ENCODE data around the gene RAB31. TPM values are rescaled to one million over a fixed set of nuclear protein-coding genes. Genes with fewer than 3 reads are reported as not detected.

RAB31 gene
- polyA plus RNA-seq, 1 donor, result 29.4 TPM

DNA sequence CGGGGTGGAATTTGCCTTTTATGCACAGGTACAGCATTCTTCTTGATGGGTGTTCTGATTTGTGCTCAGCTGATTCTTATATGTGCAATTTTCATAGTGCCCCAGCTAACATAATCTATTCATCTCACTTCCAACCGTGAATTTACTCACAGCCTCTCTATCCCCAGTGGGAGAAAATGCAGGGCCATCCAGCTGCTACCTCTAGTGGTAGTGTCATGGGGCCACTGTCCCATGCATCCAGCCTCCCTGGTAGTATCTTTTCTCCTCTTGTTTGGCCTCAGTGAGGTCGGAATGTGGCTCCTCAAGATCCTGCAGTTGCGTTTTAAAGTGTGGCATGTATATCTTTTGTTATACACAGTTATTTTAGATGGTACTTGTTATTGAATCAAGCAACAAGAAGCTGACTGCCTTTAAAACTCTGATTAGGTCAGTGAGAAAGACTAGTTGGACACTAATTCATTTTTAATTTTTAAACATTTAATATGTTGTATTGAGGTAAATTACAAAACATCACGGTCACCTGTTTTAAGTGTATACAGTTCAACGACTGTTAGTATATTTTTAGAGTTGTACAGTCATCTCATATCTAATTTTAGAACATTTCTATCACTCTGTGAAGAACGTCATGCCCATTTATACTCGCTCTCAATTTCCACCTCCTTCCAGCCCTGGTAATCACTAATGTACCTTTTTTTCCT is 109.8 kb downstream of the RAB31 start:
- no peak for DNase-seq

- DNase-seq, result no peak
Observed at GRCh38 chr18:9818423-9818734, 110.3 kb downstream of the RAB31 start.

DNA sequence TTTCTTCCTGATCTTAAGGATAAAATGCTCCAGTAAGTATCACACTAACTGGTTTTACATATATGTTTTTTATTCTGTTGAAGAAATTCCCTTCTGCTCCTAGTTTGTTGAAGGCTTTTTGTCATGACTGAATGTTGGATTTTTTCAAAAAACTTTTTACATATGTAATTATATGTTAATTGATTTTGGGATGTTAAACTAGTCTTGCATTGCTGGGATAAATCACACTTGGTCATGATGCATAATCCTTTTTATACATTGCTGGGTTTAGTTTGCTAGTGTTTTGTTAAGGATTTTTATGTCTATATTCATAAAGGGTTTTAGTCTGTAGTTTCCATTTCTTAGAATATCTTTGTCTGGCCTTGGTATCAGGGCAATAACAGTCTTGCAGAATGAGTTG is 112.0 kb downstream of the RAB31 start:
- DNase-seq, result no peak

DNA sequence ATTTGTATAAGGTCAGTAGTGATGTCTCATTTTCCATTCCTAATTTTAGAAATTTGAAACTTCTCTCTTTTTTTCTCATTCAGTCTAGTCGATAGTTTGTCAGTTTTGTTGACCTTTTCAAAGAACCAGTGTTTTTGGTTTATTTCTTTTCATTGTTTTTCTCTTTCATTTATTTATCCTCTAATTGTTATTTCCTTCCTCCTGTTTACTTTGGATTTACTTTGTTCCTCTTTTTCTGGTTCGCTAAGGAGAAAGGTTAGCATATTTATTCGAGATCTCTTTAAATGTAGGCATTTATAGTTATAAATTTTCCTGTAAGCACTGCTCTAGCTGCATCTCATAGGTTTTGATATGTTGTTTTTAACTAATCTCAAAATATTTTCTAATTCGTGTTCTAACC is 112.6 kb downstream of the RAB31 start:
- DNase-seq, result no peak

GRCh38 chr18:9822587-9823185 is 114.6 kb downstream of the RAB31 start:
- DNase-seq, result no peak

- no peak for DNase-seq
Observed at GRCh38 chr18:9823805-9824473, 115.8 kb downstream of the RAB31 start.

GRCh38 chr18:9824474-9824832 is 116.4 kb downstream of the RAB31 start:
- DNase-seq, result no peak

DNA sequence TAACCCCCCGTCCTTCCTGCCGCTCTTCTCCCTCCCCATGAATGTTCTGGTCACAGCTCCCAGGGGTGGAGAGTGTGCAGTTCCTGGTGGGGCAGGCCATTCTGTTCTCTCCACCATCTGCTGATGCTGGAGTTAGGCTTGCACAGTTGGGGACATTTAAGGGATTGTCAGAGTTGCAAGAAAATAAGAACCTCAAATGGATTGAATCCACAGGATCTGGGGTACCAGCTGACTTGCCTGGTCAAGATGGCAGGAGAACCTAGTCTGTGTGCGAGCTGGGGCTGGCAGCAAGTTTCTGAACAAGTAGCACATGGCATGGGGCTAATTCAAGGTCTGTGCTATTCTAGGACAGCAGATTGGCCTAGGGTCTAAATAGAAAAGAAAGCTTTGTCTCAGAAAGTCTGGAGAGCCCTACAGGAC is 116.9 kb downstream of the RAB31 start:
- DNase-seq, result no peak

DNA sequence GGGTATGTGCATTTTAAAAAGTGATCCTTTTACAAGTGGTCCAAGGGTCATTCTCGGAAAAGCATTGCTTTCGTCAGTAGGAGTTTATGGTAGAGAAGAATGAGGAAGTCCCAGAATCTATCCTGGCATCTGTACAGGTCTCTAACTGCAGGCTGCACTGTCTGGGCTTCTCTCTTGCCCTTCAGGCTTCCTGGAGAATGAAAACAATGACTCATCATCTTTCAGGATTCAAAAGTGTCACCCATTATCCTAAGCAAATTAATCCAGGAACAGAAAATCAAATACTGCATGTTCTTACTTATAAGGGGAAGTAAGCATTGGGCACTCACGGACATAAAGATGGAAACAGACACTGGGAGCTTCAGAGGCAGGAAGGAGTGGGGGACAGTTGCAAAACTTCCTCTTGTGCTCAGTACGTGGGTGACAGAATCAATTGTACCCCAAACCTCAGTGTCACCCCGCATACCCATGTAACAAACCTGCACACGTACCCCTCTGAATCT is 117.5 kb downstream of the RAB31 start:
- no peak for DNase-seq

- no peak for DNase-seq
Observed at GRCh38 chr18:9826685-9827084, 118.6 kb downstream of the RAB31 start.

DNA sequence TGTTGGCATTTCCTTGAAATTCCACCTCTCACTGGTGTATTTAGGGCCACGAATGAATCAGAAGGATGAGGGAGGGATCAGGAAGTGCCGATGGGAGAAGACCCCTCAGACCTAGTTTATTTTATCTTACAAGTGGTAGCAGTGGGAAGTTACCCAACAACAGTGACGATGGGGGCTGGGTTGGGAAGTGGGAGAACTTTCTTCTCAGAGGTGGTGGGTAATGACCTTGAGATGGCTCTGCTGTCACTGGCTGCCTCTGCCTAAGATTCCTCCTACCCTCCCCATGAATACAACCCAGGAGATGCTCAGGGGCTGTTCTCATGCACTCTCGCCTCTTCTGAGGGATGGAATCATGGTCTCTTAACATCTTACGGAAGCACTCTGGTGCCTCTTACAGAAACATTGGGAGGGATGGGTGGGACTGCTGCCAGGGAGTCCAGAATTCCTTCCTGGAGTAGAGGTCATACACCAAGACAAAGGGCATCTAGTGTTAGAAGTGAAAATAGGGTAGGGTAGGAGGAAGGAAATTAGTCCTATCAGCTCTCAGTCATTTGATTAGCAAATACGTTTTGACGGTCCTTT is 119.2 kb downstream of the RAB31 start:
- no peak for DNase-seq

DNA sequence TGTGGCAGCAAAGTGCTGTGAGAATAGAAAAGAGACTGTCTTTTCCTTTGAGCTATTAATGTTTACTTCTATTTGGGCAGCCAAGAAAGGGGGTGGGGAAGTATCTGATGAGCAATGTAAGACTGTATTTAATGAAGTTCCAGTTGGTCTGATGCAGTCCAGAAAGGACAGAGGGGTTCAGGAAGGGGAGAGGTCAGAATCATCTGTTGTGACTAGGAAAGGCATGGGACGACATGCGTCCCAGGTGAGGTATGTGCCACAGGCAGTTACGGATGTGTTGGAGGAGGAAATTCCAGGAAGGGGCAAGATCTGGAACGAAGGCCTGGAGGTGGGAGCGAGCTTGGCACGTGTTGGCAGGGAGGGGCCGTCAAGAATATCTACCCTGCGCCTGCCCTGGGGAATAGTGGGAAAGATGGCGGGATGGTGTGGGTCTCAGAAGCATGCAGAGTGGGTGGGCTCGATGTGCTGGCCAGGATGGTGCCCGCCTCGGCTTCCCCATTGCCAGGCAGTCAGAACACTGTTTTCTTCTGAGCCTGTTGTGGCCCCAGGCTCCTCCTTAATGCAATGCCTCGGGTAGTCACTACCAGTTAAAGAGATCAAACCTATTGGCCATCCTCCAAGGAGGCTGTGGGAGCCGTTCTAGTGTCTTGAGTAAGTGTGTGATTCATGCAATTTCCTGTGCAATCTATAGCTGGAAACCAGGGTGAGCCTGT is 119.8 kb downstream of the RAB31 start:
- DNase-seq, result no peak

DNA sequence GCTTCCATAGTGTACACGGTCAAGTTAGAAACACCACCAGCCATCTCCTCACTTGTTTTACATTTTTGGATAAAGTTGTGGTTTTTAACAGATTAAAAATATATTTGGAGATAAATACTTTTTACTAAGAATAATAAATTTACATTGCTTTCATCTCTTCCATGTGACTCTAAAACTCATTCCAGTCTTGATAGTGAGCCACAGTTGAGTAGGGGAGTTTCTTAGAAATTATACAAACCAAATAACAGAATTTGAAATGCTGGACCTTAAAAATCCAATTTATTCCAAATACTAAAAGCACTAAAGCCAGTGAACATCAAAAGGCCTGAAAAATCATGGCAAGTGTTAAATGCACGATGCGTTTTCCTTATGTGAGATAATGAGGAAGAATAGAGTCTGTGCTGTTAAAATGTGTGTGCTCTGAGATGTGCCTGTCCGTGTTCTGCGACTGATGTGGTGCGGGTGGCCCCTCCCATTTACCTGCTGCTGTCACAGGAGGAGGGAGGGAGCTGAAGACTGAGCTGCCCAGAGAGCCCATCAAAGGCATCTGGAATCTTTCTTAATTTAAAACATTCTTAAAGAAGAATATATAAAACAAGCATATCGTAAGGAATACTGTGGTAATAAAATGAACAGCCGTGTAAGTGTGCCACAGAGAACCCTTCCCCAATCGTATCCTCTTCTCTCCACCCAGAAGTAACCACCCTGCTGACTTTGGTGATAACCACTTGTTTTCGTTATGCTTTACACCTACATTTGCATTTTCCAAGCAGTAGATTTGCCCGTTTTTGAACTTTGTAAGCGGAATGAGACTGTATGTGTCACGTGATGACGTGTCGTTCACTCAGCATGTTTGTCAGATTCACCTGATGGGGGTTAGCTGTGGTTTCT is 120.7 kb downstream of the RAB31 start:
- DNase-seq, result no peak

DNA sequence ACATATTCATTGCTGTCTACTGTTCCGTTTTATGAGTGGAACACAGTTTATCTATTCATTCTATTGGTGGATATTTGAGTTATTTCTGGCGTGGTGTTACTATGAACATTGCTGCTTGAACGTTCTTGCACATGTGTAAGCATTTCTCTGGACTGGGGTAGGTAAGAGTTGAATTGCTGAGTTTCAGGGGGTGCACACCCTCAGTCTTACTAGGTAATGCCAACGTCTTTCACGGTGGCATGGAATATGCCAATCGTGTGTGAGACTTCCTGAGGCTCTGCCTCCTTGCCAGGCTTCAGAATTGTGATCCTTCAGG is 121.3 kb downstream of the RAB31 start:
- DNase-seq, result no peak

DNA sequence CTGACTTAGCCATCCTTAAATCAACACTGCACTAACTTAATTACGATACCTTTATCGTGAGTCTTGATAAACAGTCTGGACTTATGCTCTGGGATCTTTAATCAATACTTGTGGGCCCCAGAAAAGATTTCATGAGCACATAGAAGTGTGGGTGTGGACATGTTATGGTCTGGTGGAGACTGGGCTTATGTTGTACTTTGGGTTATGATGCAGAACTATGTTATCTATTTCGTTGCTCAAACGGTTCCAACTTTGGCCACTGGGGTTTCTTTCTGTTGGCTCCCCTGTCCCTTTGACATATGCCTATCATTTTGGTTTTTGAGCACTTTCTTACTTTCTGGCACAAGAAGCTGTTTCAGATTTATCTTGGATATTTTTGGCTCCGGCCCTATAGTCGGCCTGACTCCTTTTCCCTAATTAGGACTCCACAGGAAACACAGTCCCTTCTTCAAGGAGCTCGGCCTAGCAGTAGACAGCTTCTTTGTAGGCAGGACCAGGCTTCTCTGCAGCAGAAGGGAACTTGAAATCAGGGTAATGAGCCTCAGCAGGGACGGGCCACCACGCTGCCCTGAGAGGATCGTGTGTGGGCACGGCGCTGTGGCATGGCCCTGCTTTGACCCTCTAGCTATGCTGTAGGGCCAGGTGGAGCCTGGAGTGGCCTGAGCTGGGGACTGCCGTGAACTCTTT is 123.1 kb downstream of the RAB31 start:
- DNase-seq, result no peak

GRCh38 chr18:9831723-9832199 is 123.7 kb downstream of the RAB31 start:
- no peak for DNase-seq

DNA sequence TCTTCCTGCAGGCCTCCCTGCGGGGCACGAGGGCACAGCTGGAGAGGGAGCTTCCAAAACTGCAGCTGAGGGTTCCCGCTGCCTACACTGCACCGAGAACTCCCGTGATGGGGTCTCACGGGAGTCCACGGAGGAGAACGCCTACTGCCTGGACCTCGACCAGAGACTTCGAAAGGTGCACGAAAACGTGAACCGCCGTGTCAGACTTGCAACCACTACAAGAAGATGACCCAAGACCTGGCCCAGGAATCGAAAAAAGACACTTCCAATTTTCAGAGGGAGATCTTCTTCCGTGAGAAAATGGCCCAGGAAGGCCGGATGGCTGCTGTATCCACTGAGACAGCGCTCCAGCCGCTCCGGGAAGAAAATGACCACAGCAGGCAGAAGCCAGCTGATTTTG is 124.8 kb downstream of the RAB31 start:
- DNase-seq, result no peak

DNA sequence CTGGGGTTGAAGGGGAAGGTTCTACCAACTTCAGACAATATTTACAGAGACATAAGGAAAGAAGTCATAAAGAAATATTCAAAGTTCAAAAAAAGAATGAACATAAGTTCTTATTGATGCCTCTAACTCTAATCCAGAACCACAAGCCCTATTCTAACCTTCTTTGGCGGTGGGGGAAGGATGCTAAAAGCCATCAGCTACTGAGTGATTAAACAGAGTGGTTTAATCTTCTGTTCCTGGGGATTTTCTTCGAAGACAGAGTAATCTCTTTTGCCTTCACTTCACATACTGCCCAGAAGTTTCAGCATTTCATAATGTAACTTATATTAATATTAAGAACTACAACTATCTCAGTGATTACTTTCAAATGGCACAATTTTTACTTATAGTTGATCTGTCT is 126.5 kb downstream of the RAB31 start:
- no peak for DNase-seq

DNA sequence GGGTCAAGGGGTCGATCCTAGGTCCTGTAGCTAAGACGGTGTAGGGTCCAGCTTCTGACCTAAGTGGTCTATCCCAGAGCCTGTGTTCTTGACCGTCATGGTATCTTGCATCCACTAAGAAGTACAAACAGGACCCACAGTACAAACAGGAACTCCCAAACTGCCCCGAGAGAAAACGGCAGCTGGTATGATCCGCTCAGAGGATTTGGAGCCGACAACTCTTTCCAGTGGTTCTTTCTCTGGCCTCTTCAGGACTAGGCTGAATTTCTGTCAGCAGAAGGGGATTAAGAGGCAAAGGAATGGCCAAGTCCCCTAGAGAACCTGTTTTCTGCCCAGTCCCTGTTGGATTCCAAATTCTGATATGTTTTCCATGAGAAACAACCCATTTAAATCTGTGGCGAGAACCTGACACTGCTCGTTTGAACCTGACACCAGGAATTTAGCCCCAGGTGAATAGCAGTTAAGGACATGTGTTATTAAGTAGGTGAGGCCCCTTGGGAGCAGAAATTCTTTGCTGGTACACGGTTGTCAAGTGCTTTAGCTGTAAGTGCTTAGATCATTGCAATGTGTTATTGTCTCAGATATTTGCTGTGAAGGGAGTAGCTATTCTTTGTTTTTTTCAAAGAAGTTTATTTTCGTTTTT is 127.1 kb downstream of the RAB31 start:
- DNase-seq, result peak; percentile 50

DNA sequence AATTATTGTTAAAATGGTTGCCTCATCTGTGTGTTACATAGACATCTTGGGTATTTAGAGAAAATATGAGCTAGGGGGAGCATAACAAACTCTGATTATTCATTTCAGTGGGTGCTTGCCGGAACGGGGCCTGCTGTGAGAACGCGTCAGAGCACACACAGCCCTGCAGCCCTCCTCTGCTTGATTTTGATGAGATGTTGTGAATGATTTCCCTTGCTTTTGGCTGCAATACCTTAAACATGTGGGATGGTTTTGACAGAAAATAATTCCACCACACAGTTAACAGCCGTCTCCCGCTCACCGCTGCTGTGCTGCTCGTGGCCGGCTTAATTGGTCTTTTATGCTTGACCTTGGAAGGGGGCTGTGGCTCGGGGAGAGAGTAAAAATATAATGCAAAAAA is 127.7 kb downstream of the RAB31 start:
- DNase-seq, result no peak
